Progenitor cell of endocrine pancreas (in vitro differentiated cells): ENCODE measurements around the gene NSMCE1. TPM values are rescaled to one million over a fixed set of nuclear protein-coding genes. Genes with fewer than 3 reads are reported as not detected.

Source experiments
- DNase-seq: peaks from one replicate; pipeline ENCODE4 v3.0.0; 2021; ENCODE audit warnings: low spot score; ENCODE audit not compliant: unreplicated experiment
- H3K27ac Mint-ChIP-seq: 2 replicates; pipeline ENCODE4 v1.8.0; 2021; ENCODE audit warnings: mild to moderate bottlenecking, moderate library complexity, mixed read lengths
- H3K27me3 Mint-ChIP-seq: 2 replicates; pipeline ENCODE4 v1.8.0; 2021; ENCODE audit warnings: mixed read lengths
- H3K36me3 Mint-ChIP-seq: 2 replicates; pipeline ENCODE4 v1.8.0; 2022; ENCODE audit warnings: mixed read lengths; ENCODE audit not compliant: insufficient read depth
- H3K4me1 Mint-ChIP-seq: 2 replicates; pipeline ENCODE4 v1.8.0; 2021; ENCODE audit warnings: low read depth, mixed read lengths
- H3K4me3 Mint-ChIP-seq: 2 replicates; pipeline ENCODE4 v1.8.0; 2021; ENCODE audit warnings: low read depth, mild to moderate bottlenecking, moderate library complexity, mixed read lengths
- H3K9me3 Mint-ChIP-seq: 2 replicates; pipeline ENCODE4 v1.8.0; 2021; ENCODE audit warnings: low read depth, mixed read lengths
- CTCF ChIP-seq: fragments of 200-600 bp; sonication (generic); IDR thresholded peaks from one replicate; pipeline ENCODE4 v1.5.0; 2021; ENCODE audit warnings: antibody characterized with exemption, mild to moderate bottlenecking; ENCODE audit not compliant: unreplicated experiment
- total RNA-seq: library from RNA; stranded (reverse); gene quantifications from 2 replicates; pipeline ENCODE4 v1.2.1, GENCODE V29; 2021

Gene NSMCE1
- total RNA-seq, 1 donor from 2014 or later = 26.2 TPM

DNA sequence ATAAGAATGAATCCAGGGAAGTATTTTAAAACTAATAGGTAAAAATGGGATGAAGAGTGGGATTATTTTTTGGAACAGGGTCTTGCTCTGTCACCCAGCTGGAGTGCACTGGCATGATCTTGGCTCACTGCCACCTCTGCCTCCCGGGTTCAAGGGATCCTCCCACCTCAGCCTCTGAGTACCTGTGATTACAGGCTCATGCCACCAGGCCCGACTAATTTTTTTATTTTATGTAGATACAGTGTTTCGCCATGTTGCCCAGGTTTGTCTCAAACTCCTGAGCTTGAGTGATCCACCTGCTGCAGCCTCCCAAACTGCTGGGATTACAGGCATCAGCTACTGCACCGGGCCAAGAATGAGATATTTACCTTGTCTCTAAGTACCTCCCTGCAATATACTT lies 22.1 kb downstream of the NSMCE1 start:
- Mint-ChIP-seq H3K27ac (no peak overlapping the region), H3K27me3 (no peaks in the 10 kb centered on the region), H3K36me3 (peaks cover 1% of the 10 kb centered on the region), H3K4me1 (peaks cover 9% of the 10 kb centered on the region), H3K9me3 (no peaks in the 10 kb centered on the region), H3K4me3 (no peak overlapping the region)
- TF ChIP-seq CTCF = no peak
- DNase-seq = no peak

- peaks cover 9% of the 10 kb centered on the region for H3K4me1 Mint-ChIP-seq
- peaks cover 1% of the 10 kb centered on the region for H3K36me3 Mint-ChIP-seq
- H3K27me3 Mint-ChIP-seq = no peaks in the 10 kb centered on the region
- H3K9me3 Mint-ChIP-seq = no peaks in the 10 kb centered on the region
- no peak for DNase-seq
- no peak for TF ChIP-seq CTCF
- H3K27ac Mint-ChIP-seq = no peak overlapping the region
- no peak overlapping the region for H3K4me3 Mint-ChIP-seq
Measured at GRCh38 chr16:27245276-27246172, 23.0 kb downstream of the NSMCE1 start.

- TF ChIP-seq CTCF = no peak
- DNase-seq = no peak
- Mint-ChIP-seq H3K27ac (no peak overlapping the region), H3K9me3 (no peaks in the 10 kb centered on the region), H3K4me3 (no peak overlapping the region), H3K4me1 (peaks cover 9% of the 10 kb centered on the region), H3K36me3 (peaks cover 1% of the 10 kb centered on the region), H3K27me3 (no peaks in the 10 kb centered on the region)
Measured at GRCh38 chr16:27244363-27244755, 24.2 kb downstream of the NSMCE1 start.

DNA sequence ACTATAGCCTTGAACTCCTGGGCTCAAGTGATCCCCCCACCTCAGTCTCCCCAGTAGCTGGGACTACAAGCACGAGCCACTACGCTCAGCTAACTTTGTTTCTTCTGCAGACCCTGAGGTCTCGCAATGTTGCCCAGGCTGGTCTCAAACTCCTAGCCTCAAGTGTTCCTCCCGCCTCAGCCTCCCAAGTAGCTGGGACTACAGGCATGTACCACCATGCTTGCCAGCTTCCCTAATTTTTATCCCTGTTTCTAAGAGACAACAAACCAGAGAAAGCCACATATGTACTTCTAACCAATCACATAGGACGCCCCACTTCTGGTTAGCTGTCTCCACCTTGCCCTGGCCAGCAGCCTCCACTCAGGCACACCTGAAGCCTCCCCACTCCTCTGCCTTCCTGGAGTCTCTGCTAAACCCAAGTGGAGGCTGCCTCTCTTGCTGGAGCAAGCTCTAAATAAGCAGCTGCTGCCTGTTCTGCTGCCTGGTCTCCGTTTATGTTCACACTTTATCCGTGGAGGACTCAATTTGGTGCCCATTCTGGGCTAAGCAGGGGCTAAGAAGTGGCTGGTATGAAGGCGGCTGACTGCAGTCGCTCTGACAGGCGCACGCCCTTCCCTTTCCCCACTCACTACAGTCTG lies 24.7 kb downstream of the NSMCE1 start:
- no peak for TF ChIP-seq CTCF
- no peak for DNase-seq
- Mint-ChIP-seq H3K36me3 (peaks cover 1% of the 10 kb centered on the region), H3K4me3 (no peak overlapping the region), H3K27me3 (no peaks in the 10 kb centered on the region), H3K4me1 (peaks cover 9% of the 10 kb centered on the region), H3K27ac (no peak overlapping the region), H3K9me3 (no peaks in the 10 kb centered on the region)

GRCh38 chr16:27242868-27243590 lies 25.5 kb downstream of the NSMCE1 start:
- Mint-ChIP-seq H3K4me1 (peaks cover 9% of the 10 kb centered on the region), H3K9me3 (no peaks in the 10 kb centered on the region), H3K27me3 (peaks cover 2% of the 10 kb centered on the region), H3K36me3 (no peaks in the 10 kb centered on the region), H3K4me3 (no peak overlapping the region), H3K27ac (no peak overlapping the region)
- DNase-seq = no peak
- TF ChIP-seq CTCF = no peak
